Stimulated activated CD8-positive, alpha-beta memory T cell treated with anti-CD3 and anti-CD28 coated beads, Interleukin-12 subunit alpha, Interleukin-12 subunit beta, amount 100 ng/mL, for 1 hour (primary cell): ENCODE results near the gene COMT.

Experiments used
- DNase-seq: peaks from one replicate; pipeline ENCODE4 v3.0.0-alpha.2; 2020; ENCODE audit warnings: low read depth

COMT gene

GRCh38 chr22:19970479-19971275 lies 29.1 kb downstream of the COMT start:
- DNase-seq = peak; percentile 64

- no peak for DNase-seq
These were observed 29.9 kb downstream of the COMT start for GRCh38 chr22:19971276-19972124.

- DNase-seq = no peak
These were observed 30.7 kb downstream of the COMT start for GRCh38 chr22:19972251-19972650.

GRCh38 chr22:19972652-19973550 lies 31.3 kb downstream of the COMT start:
- no peak for DNase-seq

GRCh38 chr22:19973551-19974267 lies 32.1 kb downstream of the COMT start:
- DNase-seq = no peak

- no peak for DNase-seq
These were observed 32.8 kb downstream of the COMT start for GRCh38 chr22:19974268-19974861.

- no peak for DNase-seq
These were observed 33.5 kb downstream of the COMT start for GRCh38 chr22:19974935-19975706.

- DNase-seq = no peak
These were observed 34.1 kb downstream of the COMT start for GRCh38 chr22:19975707-19976035.

- no peak for DNase-seq
These were observed 35.1 kb downstream of the COMT start for GRCh38 chr22:19976671-19977070.

- no peak for DNase-seq
These were observed 36.0 kb downstream of the COMT start for GRCh38 chr22:19977296-19978243.

- DNase-seq = no peak
These were observed 37.2 kb downstream of the COMT start for GRCh38 chr22:19978748-19979147.

GRCh38 chr22:19979712-19980493 lies 38.3 kb downstream of the COMT start:
- DNase-seq = no peak

- DNase-seq = no peak
These were observed 39.2 kb downstream of the COMT start for GRCh38 chr22:19980766-19981165.

- no peak for DNase-seq
These were observed 39.8 kb downstream of the COMT start for GRCh38 chr22:19981171-19981960.

GRCh38 chr22:19981961-19982920 lies 40.7 kb downstream of the COMT start:
- DNase-seq = no peak

- DNase-seq = no peak
These were observed 41.5 kb downstream of the COMT start for GRCh38 chr22:19982991-19983578.
